Calu3 (cell line): ENCODE measurements around the gene LDLRAP1. TPM values are rescaled to one million over a fixed set of nuclear protein-coding genes. Genes with fewer than 3 reads are reported as not detected.
"Not testable (repeated sequence)": the region's sequence is repeated elsewhere in the genome, so short reads cannot be mapped to it uniquely, and the experiment has no call there.

Experiments
- BruUV-seq: library from RNA; stranded (reverse); fragments of 400-500 nt; replicated peaks from 2 replicates; lab custom pipeline; 2021; lab: Mats Ljungman, UMichigan
- CTCF ChIA-PET: fragments of 300-600 bp; sonication (Branson Sonifier 250); formaldehyde crosslinking; loops from one replicate; lab custom pipeline; 2022; ENCODE audit warnings: antibody characterized with exemption; lab: Charles Lee
- DNase-seq: peaks from one replicate; pipeline ENCODE4 v3.0.0; 2022
- H3K27ac Mint-ChIP-seq: one replicate; pipeline ENCODE4 v1.8.0; 2022; ENCODE audit warnings: mixed read lengths; ENCODE audit not compliant: unreplicated experiment
- H3K27me3 Mint-ChIP-seq: one replicate; pipeline ENCODE4 v1.8.0; 2022; ENCODE audit warnings: mixed read lengths; ENCODE audit not compliant: unreplicated experiment
- H3K36me3 Mint-ChIP-seq: one replicate; pipeline ENCODE4 v1.8.0; 2022; ENCODE audit warnings: mild to moderate bottlenecking, moderate library complexity, mixed read lengths; ENCODE audit not compliant: insufficient read depth, unreplicated experiment
- H3K4me1 Mint-ChIP-seq: one replicate; pipeline ENCODE4 v1.8.0; 2022; ENCODE audit warnings: mild to moderate bottlenecking, low read depth, mixed read lengths; ENCODE audit not compliant: unreplicated experiment
- H3K4me3 Mint-ChIP-seq: one replicate; pipeline ENCODE4 v1.8.0; 2022; ENCODE audit warnings: mild to moderate bottlenecking, low read depth, moderate library complexity, mixed read lengths; ENCODE audit not compliant: unreplicated experiment
- H3K9me3 Mint-ChIP-seq: one replicate; pipeline ENCODE4 v1.8.0; 2022; ENCODE audit warnings: low read depth, mixed read lengths; ENCODE audit not compliant: unreplicated experiment
- CTCF ChIP-seq: fragments of 200-600 bp; IDR thresholded peaks from one replicate; pipeline ENCODE4 v1.8.0; 2022; ENCODE audit warnings: antibody characterized with exemption; ENCODE audit not compliant: unreplicated experiment
- intact Hi-C: fragments of 100-400 bp; cut with micrococcal nuclease; formaldehyde crosslinking; loops from one replicate; pipeline ENCODE4 v1.10.0; 2022; ENCODE audit not compliant: unreplicated experiment
- total RNA-seq: library from RNA; stranded (reverse); gene quantifications from 2 replicates; pipeline ENCODE4 v1.2.3, GENCODE V29; 2022

Gene LDLRAP1
- total RNA-seq, 1 experiment from 2014 or later, result 8.3 TPM

DNA sequence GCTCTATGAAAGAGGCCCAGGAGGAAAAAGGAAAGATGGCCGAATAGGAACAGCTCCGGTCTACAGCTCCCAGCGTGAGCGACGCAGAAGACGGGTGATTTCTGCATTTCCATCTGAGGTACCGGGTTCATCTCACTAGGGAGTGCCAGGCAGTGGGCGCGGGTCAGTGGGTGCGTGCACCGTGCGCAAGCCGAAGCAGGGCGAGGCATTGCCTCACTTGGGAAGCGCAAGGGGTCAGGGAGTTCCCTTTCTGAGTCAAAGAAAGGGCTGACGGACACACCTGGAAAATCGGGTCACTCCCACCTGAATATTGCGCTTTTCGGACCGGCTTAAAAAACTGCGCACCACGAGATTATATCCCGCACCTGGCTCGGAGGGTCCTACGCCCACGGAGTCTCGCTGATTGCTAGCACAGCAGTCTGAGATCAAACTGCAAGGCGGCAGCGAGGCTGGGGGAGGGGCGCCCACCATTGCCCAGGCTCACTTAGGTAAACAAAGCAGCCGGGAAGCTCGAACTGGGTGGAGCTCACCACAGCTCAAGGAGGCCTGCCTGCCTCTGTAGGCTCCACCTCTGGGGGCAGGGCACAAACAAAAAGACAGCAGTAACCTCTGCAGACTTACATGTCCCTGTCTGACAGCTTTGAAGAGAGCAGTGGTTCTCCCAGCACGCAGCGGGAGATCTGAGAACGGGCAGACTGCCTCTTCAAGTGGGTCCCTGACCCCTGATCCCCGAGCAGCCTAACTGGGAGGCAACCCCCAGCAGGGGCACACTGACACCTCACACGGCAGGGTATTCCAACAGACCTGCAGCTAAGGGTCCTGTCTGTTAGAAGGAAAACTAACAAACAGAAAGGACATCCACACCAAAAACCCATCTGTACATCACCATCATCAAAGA, 36.6 kb upstream of the LDLRAP1 start:
- CTCF ChIA-PET, result interaction anchor here (0.7 kb wide), 1 partner anchor 60 kb away, joined by 3 read pairs; no protein-coding TSS in a partner anchor
- peak overlapping the region; percentile 54 for H3K27ac Mint-ChIP-seq
- BruUV-seq, H3K4me1 Mint-ChIP-seq, DNase-seq, H3K9me3 Mint-ChIP-seq, H3K27me3 Mint-ChIP-seq, intact Hi-C loops, H3K36me3 Mint-ChIP-seq: not testable (repeated sequence)
- peak overlapping the region; percentile 65 for H3K4me3 Mint-ChIP-seq

DNA sequence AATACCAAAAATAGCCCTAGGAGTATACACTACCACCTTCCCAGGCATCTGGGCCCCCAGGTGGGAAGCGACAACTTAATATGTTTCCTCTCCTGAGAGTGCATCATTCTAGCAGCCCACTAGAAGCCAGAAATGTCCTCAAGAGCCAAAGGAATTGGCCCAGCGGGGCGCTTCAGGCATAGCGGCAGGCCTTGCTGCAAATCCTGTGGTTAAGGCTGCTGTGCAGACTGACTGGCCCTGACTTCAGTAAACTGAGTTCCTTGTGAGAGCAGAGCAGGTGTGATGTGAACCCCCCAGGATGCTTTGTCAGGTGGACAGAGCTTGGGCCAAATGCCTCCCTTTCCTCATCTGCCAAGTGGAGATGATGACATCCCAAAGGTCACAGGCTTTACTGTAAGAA, 29.7 kb upstream of the LDLRAP1 start:
- BruUV-seq, result no TSS peak
- no peaks in the 10 kb centered on the region for H3K9me3 Mint-ChIP-seq
- no peak overlapping the region for H3K4me3 Mint-ChIP-seq
- H3K27me3 Mint-ChIP-seq, result peaks cover 25% of the 10 kb centered on the region
- TF ChIP-seq CTCF, result no peak
- intact Hi-C loops, result no loop called here
- CTCF ChIA-PET, result interaction anchor here (1.0 kb wide), 1 partner anchor 10 kb away, joined by 3 read pairs; no protein-coding TSS in a partner anchor
- no peak overlapping the region for H3K27ac Mint-ChIP-seq
- DNase-seq, result no peak
- H3K36me3 Mint-ChIP-seq, result no peaks in the 10 kb centered on the region
- no peaks in the 10 kb centered on the region for H3K4me1 Mint-ChIP-seq

GRCh38 chr1:25515033-25515432, 28.4 kb upstream of the LDLRAP1 start:
- TF ChIP-seq CTCF, result no peak
- H3K4me1 Mint-ChIP-seq, result no peaks in the 10 kb centered on the region
- H3K27me3 Mint-ChIP-seq, result peaks cover 25% of the 10 kb centered on the region
- H3K36me3 Mint-ChIP-seq, result no peaks in the 10 kb centered on the region
- intact Hi-C loops, result no loop called here
- no peak overlapping the region for H3K4me3 Mint-ChIP-seq
- BruUV-seq, result no TSS peak
- DNase-seq, result no peak
- CTCF ChIA-PET, result no interaction called here
- no peak overlapping the region for H3K27ac Mint-ChIP-seq
- no peaks in the 10 kb centered on the region for H3K9me3 Mint-ChIP-seq

DNA sequence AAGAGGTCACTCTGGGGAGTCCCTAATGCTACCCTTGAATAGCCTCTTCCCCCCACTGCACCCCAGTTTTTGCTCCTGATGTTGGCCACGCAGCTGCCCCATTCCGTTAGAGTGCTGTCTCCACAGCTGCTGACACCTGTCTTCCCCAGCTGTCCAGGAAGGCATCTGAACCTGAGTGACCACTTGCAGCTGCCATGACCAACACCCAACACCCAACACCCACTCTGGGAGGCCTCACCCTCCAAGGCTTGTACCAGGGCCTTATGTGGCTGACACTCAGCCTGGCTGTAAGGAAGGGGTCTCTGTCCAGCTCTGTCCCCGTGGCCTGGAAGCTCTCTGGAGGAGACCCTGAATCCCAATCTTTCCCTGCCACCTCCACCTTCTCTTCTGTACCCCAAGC, 26.7 kb upstream of the LDLRAP1 start:
- Mint-ChIP-seq H3K27me3 (peaks cover 25% of the 10 kb centered on the region), H3K9me3 (no peaks in the 10 kb centered on the region), H3K4me3 (no peak overlapping the region), H3K4me1 (no peaks in the 10 kb centered on the region), H3K27ac (no peak overlapping the region), H3K36me3 (no peaks in the 10 kb centered on the region)
- intact Hi-C loops, result no loop called here
- BruUV-seq, result no TSS peak
- no peak for TF ChIP-seq CTCF
- no peak for DNase-seq
- CTCF ChIA-PET, result interaction anchor here (0.6 kb wide), 1 partner anchor 18 kb away, joined by 3 read pairs; no protein-coding TSS in a partner anchor
